Measurements from ENCODE around the gene ARHGAP26. TPM values are rescaled to one million over a fixed set of nuclear protein-coding genes. Genes with fewer than 3 reads are reported as not detected.

The ARHGAP26 gene
- total and polyA plus RNA-seq, 2 of the 4 experiments (the other 2 are of a cell fraction) = 0.54 to 0.56 TPM

- no peaks in the 10 kb centered on the region for H3K27me3 ChIP-seq (ENCODE audit: control insufficient read depth, insufficient read depth, low read length)
- H2BK20ac ChIP-seq (ENCODE audit: low read depth, low read length) = 0 out of 2 replicates have a peak overlapping the region, but pooled peaks have one; percentile 8
- DNase-seq (peak; percentile 77), ATAC-seq (ENCODE audit: low read depth) (peak; percentile 78)
- H3K23ac ChIP-seq (ENCODE audit: low read depth, low read length) = no peak overlapping the region
- dilution Hi-C loops (cut with HindIII; ENCODE audit: low sequenced_read_pairs, unreplicated experiment) (no loop called here), in situ Hi-C loops (cut with MboI; ENCODE audit: low sequenced_read_pairs) (no loop called here), intact Hi-C loops (cut with micrococcal nuclease) (loop anchor here (1.0 to 10.0 kb wide), 3 partner anchors 136 to 719 kb away; partner anchors contain the start of gene NR3C1)
- no peak overlapping the region for H3K56ac ChIP-seq (ENCODE audit: extremely low read depth, insufficient read depth, low read length)
- no peak overlapping the region for H2BK120ac ChIP-seq (ENCODE audit: low read depth, low read length)
- no peak overlapping the region for H4K8ac ChIP-seq (ENCODE audit: low read depth in 2 of 2, low read length in 2 of 2)
- no peaks in the 10 kb centered on the region for H4K20me1 ChIP-seq (ENCODE audit: insufficient read depth, low read length)
- H2BK5ac ChIP-seq (ENCODE audit: low read depth, low read length, poor library complexity, severe bottlenecking) = no peak overlapping the region
- ChIA-PET CTCF (interaction anchor here (0.6 to 1.3 kb wide), 4 partner anchors 199 to 719 kb away, joined by 3 read pairs; no protein-coding TSS in a partner anchor), POLR2A (ENCODE audit: unreplicated experiment) (no interaction called here)
- no peak overlapping the region for H3K18ac ChIP-seq (ENCODE audit: low read depth, low read length)
- H3K9me1 ChIP-seq (ENCODE audit: insufficient read depth, low read length) = peaks cover 5% of the 10 kb centered on the region; the same call in 1 of the 2 replicates
- no peak overlapping the region for H4K91ac ChIP-seq (ENCODE audit: insufficient read depth, low read depth, low read length)
- H3K79me1 ChIP-seq (ENCODE audit: low read depth in 1 of 2, low read length in 2 of 2) = no peaks in the 10 kb centered on the region
- H3K4ac ChIP-seq (ENCODE audit: low read depth, low read length) = no peak overlapping the region
- no peak overlapping the region for H3K14ac ChIP-seq (replicated peaks; ENCODE audit: low read depth, low read length)
- H2AFZ ChIP-seq (replicated peaks; ENCODE audit: low read length, poor library complexity) = no peak overlapping the region
- TF ChIP-seq BHLHE40 (IDR thresholded peaks at IDR 0.05; ENCODE audit: low read depth, low read length) (no peak), POLR2A (IDR thresholded peaks at IDR 0.05; ENCODE audit: low read depth, low read length) (no peak), RCOR1 (IDR thresholded peaks at IDR 0.05; ENCODE audit: insufficient replicate concordance, low read length) (no peak), CEBPB (IDR thresholded peaks at IDR 0.05; ENCODE audit: low read depth, low read length) (no peak), FOS (IDR thresholded peaks at IDR 0.05; ENCODE audit: low read depth, low read length) (no peak), MXI1 (IDR thresholded peaks at IDR 0.05; ENCODE audit: borderline replicate concordance, low read depth, low read length) (no peak), USF2 (IDR thresholded peaks at IDR 0.05; ENCODE audit: low read depth, low read length) (no peak), SMC3 (IDR thresholded peaks at IDR 0.05; ENCODE audit: low read depth, low read length) (peak; percentile 48; the same call in 1 of the 2 replicates), RAD21 (IDR thresholded peaks at IDR 0.05; ENCODE audit: low read length) (peak; percentile 68), MAFK (IDR thresholded peaks at IDR 0.05; ENCODE audit: low read depth, low read length) (no peak), CTCF (conservative IDR thresholded peaks at IDR 0.05; ENCODE audit: low read depth, low read length) (peak; percentile 46), NFE2L2 (IDR thresholded peaks at IDR 0.05; ENCODE audit: low read depth, low read length) (no peak), RFX5 (IDR thresholded peaks at IDR 0.05; ENCODE audit: low read depth, low read length) (no peak), ELK1 (IDR thresholded peaks at IDR 0.05; ENCODE audit: borderline replicate concordance, low read depth, low read length) (no peak)
- H2BK15ac ChIP-seq (ENCODE audit: low read depth, low read length) = no peak overlapping the region
- no peak overlapping the region for H3K4me2 ChIP-seq (ENCODE audit: low read depth, low read length)
- no peak overlapping the region for H3K9ac ChIP-seq (ENCODE audit: low read depth, low read length)
- no peak overlapping the region for H3K4me3 ChIP-seq (ENCODE audit: insufficient read depth, low read depth, low read length)
- peaks cover 2% of the 10 kb centered on the region; the same call in 1 of the 2 replicates for H3K4me1 ChIP-seq (ENCODE audit: control insufficient read depth, insufficient read depth, low read length)
- no peaks in the 10 kb centered on the region for H3K36me3 ChIP-seq (ENCODE audit: control insufficient read depth, insufficient read depth, low read length)
- H4K5ac ChIP-seq (ENCODE audit: low read depth, low read length) = no peak overlapping the region
- H3K27ac ChIP-seq (ENCODE audit: insufficient read depth, low read length) = no peak overlapping the region
- H2AK5ac ChIP-seq (ENCODE audit: low read depth, low read length) = no peak overlapping the region
- no peak overlapping the region for H2AK9ac ChIP-seq (replicated peaks; ENCODE audit: low read depth, low read length, poor library complexity)
- 73% methylated on average over 3 of the region's 6 CpGs; no CpG with 5 or more reads in 1 of the 2 experiments for WGBS, 2 experiments (ENCODE audit: extremely low coverage in 2 of 2, insufficient read length in 1 of 2)
- no peaks in the 10 kb centered on the region for H3K9me3 ChIP-seq (ENCODE audit: control insufficient read depth, insufficient read depth, low read length)
- no TSS peak for BruUV-seq (replicated peaks)
Measured at GRCh38 chr5:143106174-143106573, 336.0 kb downstream of the ARHGAP26 start.
